Myocyte (in vitro differentiated cells): ENCODE measurements around the gene RRP36. TPM values are rescaled to one million over a fixed set of nuclear protein-coding genes. Genes with fewer than 3 reads are reported as not detected.
"Not testable (repeated sequence)": the region's sequence is repeated elsewhere in the genome, so short reads cannot be mapped to it uniquely, and the experiment has no call there.

ENCODE experiments used
- DNase-seq: peaks from one replicate; pipeline ENCODE4 v3.0.0-alpha.2; 2012; ENCODE audit warnings: low read depth
- total RNA-seq: library from RNA; depleted of rRNA; stranded (reverse); fragments of >200 nt; gene quantifications from 2 replicates; pipeline ENCODE4 v1.2.3, GENCODE V29; 2014

RRP36 gene
- total RNA-seq, 1 donor from 2014 or later: 65.6 TPM

DNA sequence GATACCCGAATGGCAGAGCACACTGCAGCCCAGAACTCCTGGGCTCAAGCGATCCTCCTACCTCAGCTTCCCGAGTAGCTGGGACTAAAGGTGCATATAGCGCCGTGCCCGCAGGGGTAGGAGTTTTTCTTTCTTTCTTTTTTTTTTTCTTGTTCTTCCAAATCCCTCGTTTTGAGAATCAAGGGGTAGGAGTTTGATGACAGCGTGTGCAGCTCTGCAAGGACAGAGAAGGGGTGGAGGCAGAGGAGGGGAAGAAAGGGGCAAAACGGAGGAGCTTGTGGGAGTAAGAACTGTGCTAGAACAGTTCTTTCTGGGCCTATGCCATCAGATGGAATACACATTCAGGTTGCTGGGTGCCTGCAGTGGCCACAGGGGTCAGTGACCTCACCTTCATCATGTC is 15.3 kb downstream of the RRP36 start:
- DNase-seq: no peak

DNA sequence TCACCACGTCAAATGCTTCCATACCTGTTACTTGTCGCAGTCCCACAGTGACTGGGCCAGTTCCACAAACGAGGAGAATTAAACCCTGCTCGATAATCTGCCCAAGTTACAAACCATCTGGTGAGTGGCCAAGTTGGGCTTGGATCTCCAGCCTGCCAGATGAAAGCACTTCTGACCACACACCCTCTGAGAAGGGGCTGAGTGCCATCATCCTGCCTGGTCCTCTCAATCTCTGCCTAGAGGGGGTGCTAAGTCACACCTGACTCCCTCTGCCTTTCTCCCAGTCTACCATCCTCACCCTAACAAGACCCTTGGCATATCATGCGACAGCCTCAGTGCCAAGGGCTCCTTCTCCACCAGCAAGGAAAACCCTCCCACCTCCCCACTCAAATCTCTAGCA is 15.8 kb downstream of the RRP36 start:
- DNase-seq: no peak

DNA sequence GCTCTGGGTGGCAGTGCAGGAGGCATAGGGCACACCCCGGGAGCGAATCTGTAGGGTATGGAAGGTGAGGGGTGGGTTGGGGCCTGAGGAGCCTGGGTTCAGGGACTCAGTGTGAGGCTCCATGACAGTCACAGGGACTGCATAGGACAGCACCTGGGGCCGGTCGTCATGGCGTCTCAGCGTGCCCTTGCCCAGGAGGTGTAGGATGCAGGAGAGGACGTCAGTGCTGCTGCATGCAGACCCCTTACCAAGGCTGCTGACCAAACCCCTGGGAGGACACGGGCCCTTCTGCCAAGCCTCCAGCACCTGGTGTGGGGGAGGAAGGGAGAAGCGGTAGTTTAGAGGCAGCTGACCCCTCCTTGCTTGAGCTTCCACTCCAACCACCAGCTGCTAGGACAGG is 16.3 kb downstream of the RRP36 start:
- no peak for DNase-seq

DNA sequence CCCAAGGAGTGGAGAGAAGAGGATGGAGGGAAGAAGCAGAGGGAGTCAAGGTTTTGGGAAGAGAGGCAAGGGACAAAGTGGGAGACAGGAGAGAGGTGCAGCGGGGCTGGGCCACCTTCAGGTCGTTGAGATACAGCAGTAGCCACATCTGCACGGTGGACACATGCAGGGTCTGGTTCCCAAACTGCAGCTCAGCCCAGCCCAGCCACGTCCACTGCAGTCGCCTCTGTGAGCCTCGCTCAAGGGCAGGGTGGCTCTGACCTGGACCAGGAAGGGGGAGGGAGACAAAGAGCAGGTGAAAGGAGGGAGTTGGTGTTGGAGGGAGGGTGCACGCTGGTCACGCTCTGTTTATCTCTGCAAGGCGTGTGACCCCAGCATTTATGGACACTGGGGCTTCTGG is 17.3 kb downstream of the RRP36 start:
- DNase-seq: no peak

DNA sequence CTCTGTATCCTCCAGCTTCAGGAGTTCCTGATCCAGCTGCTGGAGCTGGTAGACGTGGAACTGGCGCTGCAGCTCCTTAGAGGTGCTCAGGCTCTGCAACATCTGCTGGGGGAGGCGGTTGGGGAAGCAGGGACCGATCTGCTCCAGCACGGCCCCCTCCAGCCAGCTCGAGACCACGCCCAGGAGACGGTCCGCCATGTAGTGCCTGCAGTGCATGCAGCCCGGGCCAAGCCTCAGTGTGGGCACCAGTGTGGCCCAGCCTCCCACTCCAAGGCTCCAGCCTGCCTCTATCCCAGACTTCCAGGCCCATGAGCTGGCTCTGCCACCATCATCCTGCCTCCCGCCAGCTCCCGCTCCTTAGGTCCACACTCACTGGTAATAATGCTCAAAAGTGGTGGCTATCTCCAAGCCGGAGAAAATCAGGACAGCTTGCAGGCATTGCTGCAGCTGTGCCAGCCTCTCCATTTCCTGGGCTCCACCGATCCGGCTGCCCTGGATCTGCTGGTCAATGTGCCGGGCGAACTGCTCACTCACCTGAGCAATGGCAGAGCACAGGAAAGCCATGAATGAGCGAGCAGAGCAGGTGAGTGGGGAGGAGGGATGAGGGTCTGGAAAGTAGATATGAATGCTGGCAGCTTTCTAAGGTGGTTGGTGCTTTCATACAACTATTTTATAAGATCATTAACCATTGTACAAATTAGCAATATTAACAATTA is 19.3 kb downstream of the RRP36 start:
- no peak for DNase-seq

DNA sequence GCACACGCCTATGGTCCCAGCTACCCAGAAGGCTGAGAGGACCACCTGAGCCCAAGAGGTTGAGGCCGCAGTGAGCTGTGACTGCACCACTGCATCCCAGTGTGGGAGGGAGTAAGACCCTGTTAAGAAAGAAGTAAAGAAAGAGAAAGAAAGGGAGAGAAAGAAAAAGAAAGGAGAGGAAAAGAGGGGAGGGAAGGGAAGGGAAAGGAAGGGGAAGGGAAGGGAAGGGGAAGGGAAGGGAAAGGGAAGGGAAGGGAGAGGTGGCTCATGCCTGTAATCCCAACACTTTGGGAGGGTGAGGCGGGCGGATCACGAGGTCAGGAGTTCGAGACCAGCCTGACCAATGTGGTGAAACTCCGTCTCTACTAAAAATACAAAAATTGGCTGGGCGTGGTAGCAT is 20.1 kb downstream of the RRP36 start:
- DNase-seq: not testable (repeated sequence)

DNA sequence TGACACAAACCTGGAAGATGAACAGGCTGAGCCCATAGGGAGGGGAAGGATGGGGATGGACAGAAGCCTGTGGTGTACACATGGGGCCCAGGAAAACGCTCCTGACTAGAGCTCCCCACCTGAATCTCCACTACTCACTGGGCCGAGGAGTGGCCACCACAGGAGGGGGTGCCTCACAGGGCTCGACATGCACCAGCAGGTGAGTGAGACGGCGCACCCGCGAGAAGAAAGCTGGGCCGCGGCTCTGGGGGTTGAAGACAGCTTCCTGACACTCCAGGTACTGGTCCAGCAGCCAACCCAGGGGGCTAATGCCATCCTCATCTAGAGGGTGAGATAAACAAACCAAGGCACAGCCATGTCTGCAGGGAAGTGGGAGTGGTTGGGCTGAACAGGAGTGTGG is 21.9 kb downstream of the RRP36 start:
- DNase-seq: no peak

DNA sequence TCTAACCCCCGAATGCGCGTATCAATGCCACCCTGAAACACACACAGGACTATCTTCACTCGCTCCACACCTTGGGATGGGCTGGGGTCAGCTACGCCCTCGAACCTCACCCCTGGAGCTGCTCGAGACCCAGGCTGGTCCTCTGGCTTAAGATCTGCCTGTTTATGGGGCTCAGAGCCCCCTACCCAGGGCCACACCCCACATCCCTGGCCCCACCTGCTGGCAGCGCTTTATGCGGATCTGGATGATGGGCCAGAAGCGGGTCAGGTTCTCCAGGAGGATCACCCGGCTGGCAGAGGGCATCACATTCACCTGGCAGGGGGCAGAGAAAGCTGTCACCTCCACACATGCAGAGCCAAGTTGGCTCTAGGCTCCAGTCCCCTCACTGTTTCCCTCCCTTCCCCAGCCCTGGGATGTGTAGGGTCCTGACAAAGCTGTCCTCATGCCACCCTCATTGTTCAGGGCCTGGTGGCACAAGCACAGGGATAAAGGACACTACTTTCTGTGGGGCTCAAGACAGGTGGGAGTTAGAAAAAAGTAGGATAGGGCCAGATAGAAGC is 24.0 kb downstream of the RRP36 start:
- DNase-seq: no peak

DNA sequence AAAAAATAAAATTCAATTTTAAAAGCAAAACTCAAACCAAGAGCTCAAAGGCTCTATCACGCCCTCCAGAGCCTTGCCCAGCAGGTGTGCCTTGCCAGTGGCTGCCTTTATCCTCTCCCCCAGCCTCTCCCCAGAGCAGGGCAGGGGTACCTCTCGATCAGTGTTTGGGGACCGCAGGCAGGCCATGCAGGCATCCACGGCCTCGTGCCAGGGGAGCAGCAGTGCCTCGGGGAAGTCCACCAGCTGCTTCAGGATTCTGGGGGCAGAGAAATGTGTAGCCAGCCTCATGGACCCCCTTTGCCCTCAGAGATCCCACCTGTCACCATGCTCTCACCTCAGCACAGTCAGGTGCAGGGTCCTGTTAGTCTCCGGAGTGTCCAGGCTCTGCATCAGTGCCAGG is 26.6 kb downstream of the RRP36 start:
- DNase-seq: no peak

DNA sequence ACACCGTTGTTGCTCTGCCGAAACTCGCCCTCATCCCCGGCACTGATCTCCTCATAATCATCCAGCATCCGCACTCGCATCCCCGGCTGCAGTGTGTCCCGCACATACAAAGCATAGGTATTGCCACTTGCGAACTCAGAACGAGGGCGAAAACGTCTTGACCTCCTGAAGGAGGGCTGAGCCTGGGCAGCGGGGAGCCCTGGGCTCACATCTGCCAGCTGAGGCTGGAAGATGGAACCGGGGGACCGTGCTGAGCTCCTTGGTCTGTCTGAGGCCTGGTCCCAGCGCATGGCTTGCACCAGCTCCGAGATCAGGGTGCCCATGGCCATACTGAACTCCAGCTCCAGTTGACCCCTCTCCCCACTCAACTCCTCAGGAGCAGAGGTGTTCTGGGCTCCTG is 29.6 kb downstream of the RRP36 start:
- no peak for DNase-seq

DNA sequence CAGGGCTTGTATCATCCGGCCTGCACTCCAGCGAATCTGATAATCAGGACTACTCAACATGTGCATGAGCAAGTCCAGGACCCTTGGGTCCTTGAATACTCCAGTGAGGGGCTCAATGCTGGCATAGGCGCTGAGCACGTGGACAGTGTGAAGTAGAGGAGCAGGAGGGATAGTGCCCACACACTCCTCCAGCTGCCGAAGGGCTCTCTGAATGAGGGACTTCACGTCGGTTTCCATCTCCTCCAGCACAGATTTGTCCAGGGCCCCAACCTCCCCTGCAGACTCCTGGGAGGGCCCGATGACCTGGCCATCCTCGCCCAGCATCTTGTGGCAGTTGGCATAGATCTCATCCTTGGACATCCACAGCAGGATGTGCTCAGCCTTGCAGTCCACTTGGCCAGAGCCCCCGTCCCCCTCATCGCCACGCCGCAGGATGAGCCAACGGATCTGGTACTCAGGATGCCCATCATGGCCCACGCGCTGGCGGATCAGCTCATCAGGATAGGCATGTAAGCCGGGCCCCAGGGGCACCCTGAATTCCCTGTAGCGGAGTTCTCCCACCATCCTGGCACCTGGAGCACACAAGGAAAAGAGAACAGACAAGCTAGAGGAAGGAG is 30.9 kb downstream of the RRP36 start:
- no peak for DNase-seq

DNA sequence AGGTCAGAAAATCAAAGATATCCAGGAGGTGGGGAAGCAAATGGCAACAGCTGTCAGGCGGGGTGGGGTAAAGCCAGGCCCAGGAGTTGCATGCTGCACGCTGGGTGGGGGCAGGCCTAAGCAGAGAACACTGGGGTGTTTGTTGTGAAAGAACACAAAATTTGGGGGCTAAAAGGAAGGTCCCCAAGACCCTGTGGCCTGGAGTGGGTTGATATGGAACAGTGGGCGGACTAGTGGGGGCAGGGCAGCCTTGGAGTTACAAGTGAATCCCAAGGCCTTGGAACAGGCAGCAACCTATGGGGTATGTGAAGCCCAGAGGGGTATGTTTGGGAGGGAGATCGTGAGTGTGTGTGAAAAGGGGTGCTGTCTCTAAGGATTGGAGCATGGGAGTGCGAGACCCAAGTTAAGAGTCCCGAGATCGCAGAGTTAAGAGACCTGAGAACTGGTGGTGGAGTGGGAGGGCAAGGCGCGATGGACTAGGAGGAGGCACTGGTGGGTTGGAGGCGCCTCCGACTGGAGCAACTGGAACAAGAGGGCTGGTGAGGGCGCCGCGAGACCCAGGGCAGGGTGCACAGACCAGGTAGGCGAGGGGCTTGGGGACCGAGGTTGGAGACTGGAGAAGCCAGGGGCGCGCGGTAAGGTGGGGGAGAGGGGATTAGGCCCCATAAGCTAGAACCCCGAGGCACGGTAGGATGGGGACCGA is 31.6 kb downstream of the RRP36 start:
- peak; percentile 68 for DNase-seq

DNA sequence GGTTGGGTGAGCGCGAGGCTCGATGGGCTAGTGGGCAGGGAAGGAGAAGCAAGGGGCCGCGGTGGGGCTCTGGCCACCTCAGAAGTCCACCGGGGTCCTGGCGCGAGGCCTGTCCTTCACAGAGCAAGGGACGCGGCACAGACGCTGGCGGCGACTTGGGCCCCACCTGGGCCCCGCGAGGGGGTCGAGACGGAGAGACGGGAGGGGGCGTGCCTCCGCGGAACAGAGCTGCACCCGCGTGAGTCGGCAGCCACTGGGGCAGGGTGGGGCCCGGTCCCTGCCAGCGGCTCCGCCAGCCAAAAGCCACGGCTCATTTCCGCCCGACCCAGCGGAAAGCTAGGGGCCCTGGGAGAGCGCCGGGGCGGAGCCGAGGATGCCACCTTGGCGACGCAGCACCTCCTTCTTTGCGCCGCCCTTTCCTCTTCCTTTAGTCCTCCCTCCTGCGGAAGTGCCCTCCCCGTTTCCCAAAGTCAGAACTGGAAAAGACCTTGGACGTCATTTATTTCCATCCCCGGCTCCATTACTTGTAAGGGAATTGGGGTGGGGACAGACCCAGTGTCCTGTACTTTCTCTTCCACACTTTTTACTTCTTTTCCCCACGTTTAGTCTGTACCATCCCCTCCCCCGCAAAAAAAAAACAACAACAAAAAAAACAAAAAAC is 32.3 kb downstream of the RRP36 start, which contains the start of gene CUL7:
Gene CUL7, minus strand, starts transcription at position 307 of the 661 bp plus-strand sequence. CDS start 1,063 bp downstream, outside the sequence.
- DNase-seq: peak; percentile 96

DNA sequence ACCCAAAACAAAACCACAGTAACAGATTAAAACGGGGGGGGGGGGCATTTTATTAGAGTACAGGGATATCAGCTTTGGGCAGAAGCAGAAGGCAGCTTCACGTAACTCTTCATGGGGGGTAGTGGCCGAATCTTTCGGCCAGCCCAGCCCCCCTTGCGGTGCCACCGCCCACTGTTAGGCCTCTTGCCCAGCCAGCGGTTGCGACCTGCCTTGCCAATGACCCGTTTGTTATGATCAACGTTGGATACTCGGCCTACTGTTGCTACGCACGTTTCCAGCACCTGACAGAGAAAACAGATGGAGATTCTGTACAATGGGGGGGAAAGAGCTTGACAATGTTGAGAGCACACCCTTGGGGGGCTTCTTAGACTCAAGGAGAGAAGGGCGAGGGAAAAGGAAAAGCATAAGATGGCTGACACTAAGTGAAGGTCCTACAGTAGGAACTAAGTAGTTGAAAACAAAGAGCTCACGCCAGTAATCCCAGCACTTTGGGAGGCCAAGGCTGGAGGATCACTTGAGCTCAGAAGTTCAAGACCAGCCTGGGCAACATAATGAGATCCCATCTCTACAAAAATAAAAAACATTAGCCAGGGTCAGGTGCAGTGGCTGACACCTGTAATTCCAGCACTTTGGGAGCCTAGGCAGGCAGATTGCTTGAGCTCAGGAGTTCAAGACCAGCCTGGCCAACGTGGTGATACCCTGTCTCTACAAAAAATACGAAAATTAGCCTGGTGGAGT is 33.0 kb downstream of the RRP36 start:
- no peak for DNase-seq

DNA sequence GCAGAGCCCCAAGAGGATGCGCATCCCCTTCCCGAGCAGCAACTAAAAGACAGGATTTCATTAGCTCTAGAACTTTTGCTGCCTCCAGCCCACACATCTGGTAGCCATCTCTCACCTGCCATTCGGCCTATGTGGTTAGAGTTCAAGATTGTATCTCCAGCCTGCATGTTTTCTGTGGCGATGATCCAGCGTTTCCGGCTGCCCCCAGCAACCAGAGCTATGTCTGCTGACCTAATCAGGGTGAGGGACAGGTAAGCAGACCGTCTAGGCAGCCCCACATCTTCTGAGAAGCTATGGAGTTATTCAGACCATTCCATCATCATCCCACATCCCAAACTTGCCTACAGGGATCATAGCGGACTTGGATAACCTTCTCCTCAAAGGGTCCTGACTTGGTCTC is 34.5 kb downstream of the RRP36 start:
- DNase-seq: no peak

DNA sequence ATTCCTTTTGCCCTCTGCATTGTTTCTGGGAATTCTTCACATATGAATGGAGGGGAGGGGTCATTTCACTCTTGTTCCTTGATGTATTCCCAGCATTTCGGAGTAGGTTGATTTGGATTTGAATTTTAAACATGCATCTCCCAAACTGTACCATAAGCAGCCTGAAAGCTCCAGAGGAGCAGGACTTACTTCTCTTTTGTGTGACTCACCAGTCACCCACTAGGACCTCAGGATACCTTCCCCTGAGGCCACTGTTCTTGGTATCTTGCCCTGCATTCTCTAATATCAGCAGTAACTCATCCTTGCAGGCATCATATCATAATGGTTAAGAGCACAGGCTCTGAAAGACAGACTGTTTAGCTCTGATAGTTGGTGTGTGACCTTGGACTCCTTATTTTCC is 37.1 kb downstream of the RRP36 start:
- DNase-seq: no peak

DNA sequence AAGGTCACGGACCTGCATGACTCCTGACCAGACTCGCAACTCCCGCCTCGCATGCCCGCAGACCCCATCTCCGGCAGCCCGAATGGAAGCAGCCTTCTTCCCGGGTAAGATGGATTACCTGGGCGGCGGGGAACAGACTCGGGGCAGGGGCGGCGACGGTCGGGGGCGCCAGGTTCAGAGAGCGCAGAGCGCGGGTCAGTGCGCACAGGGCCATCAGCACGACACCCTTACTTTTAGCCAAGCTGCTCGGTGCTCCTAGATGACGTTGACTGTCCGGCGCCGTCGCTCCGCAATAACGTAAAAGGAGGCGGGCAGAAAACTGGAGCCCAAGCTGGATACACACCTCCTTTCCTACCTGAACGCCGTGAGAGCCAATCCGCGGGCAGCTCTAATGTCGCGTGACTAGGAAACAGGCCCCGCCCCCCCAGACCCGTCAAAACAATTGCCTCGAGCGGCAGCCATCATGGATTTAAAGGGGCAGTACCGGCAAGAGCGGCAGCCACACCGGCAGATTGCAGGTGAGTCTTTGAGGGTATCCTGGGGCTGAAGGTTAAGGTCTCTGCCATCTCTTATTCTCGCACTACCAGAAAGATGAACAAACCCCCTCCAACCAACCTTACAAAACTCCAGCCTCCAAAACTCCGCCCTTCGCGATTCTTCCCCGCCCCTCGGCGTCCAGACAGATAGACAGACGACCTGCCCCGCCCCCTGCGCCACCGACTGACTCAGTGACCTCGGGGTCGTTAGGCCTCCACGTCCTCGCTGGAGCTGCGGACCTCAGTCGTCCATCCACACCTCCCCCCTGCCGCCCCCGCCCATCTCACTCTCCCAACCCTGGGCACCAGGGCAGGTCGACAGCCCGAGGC is 38.0 kb downstream of the RRP36 start, which contains the start of the genes KLC4 and MRPL2:
Gene KLC4, plus strand, starts transcription at position 464 of the 866 bp plus-strand sequence. CDS start 1,705 bp downstream, outside the sequence.
Gene MRPL2, minus strand, starts transcription at position 267 of the 866 bp plus-strand sequence. Its CDS starts 53 bp downstream, at position 214.
- peak; percentile 99 for DNase-seq

DNA sequence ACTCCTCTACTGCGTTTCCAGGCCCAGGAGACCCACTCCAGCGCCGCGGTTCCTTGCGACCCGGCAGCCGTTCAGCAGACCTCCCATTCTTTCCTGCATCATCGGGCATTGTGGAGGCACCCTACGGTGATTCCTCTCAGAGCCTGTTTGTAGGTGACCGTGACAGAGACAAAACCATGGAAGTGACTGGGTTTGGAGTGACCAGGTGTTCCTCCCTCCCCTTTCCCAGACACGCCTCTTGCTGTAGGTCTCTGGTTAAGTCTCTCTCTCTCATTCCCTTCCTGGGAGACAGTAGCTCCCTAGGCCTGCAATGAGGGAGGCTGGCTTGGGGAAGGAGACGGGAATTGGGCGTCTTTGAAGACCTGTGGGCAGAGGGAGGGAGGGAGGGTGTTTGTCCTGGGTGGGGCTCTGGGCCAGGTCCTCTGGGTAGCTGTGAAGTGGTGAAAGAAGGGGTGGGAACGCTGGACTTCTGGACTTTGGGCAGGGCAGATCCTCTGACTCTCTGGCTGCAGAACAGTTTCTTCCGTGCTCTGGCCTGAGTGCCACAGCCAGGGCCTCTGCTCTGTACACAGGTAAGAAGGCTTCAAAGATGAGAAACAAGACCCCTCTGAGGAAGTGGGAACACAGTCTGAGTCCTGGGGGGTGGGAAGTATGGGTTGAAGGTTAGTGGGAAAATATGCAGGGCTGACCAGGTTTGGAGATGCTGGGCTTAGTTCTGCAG is 38.8 kb downstream of the RRP36 start:
- DNase-seq: no peak
